22Rv1 (cell line): ENCODE data around the gene TRPM3.

ENCODE experiments used
- ZFX ChIP-seq: fragments of 450-650 bp; IDR thresholded peaks from 2 replicates; pipeline ENCODE4 v1.6.1; 2017; ENCODE audit warnings: antibody characterized with exemption, borderline replicate concordance
- TF ChIP-seq, protein P1 (sequence below): fragments of 450-650 bp; IDR thresholded peaks from 2 replicates; pipeline ENCODE4 v1.5.1; 2017; ENCODE audit warnings: mild to moderate bottlenecking

DNA sequence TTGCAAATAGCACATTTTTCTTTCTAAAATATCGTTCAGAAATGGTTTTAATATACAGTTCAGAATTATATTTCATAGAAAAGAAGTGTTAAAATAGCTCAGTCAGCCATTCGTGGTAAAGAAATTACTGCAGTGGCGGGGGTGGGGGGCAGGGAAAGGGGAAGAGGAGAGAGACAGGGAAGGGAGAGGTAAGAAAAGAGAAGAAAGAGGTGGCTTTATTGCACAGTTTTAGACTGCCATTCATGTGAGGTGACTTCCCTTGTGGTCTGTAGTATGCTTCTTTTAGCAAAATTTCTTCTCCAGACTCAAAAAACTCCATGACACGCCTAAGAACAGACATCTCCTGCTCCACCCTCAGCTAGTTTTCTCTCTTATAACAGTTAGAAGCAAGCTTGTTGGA, 259.6 kb downstream of the TRPM3 start:
- TF ChIP-seq, protein P1, sequence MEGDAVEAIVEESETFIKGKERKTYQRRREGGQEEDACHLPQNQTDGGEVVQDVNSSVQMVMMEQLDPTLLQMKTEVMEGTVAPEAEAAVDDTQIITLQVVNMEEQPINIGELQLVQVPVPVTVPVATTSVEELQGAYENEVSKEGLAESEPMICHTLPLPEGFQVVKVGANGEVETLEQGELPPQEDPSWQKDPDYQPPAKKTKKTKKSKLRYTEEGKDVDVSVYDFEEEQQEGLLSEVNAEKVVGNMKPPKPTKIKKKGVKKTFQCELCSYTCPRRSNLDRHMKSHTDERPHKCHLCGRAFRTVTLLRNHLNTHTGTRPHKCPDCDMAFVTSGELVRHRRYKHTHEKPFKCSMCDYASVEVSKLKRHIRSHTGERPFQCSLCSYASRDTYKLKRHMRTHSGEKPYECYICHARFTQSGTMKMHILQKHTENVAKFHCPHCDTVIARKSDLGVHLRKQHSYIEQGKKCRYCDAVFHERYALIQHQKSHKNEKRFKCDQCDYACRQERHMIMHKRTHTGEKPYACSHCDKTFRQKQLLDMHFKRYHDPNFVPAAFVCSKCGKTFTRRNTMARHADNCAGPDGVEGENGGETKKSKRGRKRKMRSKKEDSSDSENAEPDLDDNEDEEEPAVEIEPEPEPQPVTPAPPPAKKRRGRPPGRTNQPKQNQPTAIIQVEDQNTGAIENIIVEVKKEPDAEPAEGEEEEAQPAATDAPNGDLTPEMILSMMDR, result no peak
- TF ChIP-seq ZFX, result no peak
